Bone marrow (tissue), 2 donors: ENCODE results near the gene ZBTB26.

ENCODE experiments used
- DNase-seq, 2 donors: peaks; one replicate each; lab custom pipeline; 2025; lab: John Stamatoyannopoulos, UW

Gene ZBTB26

GRCh38 chr9:122931226-122932121 is at the start of gene ZBTB26:
Gene ZBTB26, minus strand, starts transcription at chr9:122931512. Its CDS starts 11,578 bp downstream, at chr9:122919934.
- DNase-seq, result peak; percentile 76 to 82

GRCh38 chr9:122978601-122979000 is 47.3 kb upstream of the ZBTB26 start:
- no peak for DNase-seq

GRCh38 chr9:122975196-122975595 is 43.9 kb upstream of the ZBTB26 start:
- no peak for DNase-seq

- no peak for DNase-seq
Observed at GRCh38 chr9:122961139-122961538, 29.8 kb upstream of the ZBTB26 start.

GRCh38 chr9:122955961-122956360 is 24.6 kb upstream of the ZBTB26 start:
- DNase-seq, result no peak

GRCh38 chr9:122954253-122954691 is 23.0 kb upstream of the ZBTB26 start:
- no peak for DNase-seq

- DNase-seq, result no peak
Observed at GRCh38 chr9:122951056-122951455, 19.7 kb upstream of the ZBTB26 start.

GRCh38 chr9:122950263-122950662 is 19.0 kb upstream of the ZBTB26 start:
- no peak for DNase-seq

GRCh38 chr9:122949696-122950095 is 18.4 kb upstream of the ZBTB26 start:
- no peak for DNase-seq

GRCh38 chr9:122948313-122948712 is 17.0 kb upstream of the ZBTB26 start:
- no peak for DNase-seq

GRCh38 chr9:122946461-122947005 is 15.2 kb upstream of the ZBTB26 start:
- no peak for DNase-seq

GRCh38 chr9:122944960-122945888 is 13.9 kb upstream of the ZBTB26 start:
- no peak for DNase-seq

GRCh38 chr9:122941582-122942234 is 10.4 kb upstream of the ZBTB26 start:
- DNase-seq, result no peak

GRCh38 chr9:122940749-122941581 is 9.7 kb upstream of the ZBTB26 start, which contains the start of gene RABGAP1:
Gene RABGAP1, plus strand, starts transcription at chr9:122941020. Its CDS starts 16,040 bp downstream, at chr9:122957060.
- DNase-seq, result peak; percentile 79 to 94

- DNase-seq, result no peak
Observed at GRCh38 chr9:122940454-122940748, 9.1 kb upstream of the ZBTB26 start.

GRCh38 chr9:122939601-122940000 is 8.3 kb upstream of the ZBTB26 start:
- no peak for DNase-seq

GRCh38 chr9:122936883-122937282 is 5.6 kb upstream of the ZBTB26 start:
- no peak for DNase-seq

GRCh38 chr9:122936464-122936863 is 5.2 kb upstream of the ZBTB26 start:
- DNase-seq, result no peak

GRCh38 chr9:122930541-122931225 is 629 bp downstream of the ZBTB26 start:
- DNase-seq, result no peak

- DNase-seq, result no peak
Observed at GRCh38 chr9:122929796-122930354, 1.4 kb downstream of the ZBTB26 start.
